Right lobe of liver (tissue), 6 donors: Measurements from ENCODE around the gene RUFY2. TPM values are rescaled to one million over a fixed set of nuclear protein-coding genes. Genes with fewer than 3 reads are reported as not detected.

Experiments
- ATAC-seq, 4 donors: fragments of 200-7000 bp; cut with Tn5 transposase; one replicate each; pipeline ENCODE4 v1.9.1; 2020; ENCODE audit warnings: mild to moderate bottlenecking in 4 of 4, moderate library complexity in 4 of 4
- DNase-seq, 3 donors: peaks; one replicate each; pipeline ENCODE4 v3.0.0-alpha.2; 2020
- H3K27ac ChIP-seq, 3 donors: fragments of 200-600 bp; one replicate each; pipeline ENCODE4 v1.8.0; 2022
- H3K27me3 ChIP-seq, 2 donors: fragments of 200-600 bp; one replicate each; pipeline ENCODE4 v1.8.0; 2022
- H3K36me3 ChIP-seq, 4 donors: fragments of 200-600 bp; sonication (generic) in 1 of 4; one replicate each; pipeline versions ENCODE4 v1.5.1 to v1.8.0; 2017 to 2022; ENCODE audit warnings: control low read depth in 1 of 4
- H3K4me1 ChIP-seq, 4 donors: fragments of 200-600 bp; sonication (generic) in 1 of 4; one replicate each; pipeline versions ENCODE4 v1.5.1 to v1.8.0; 2017 to 2022; ENCODE audit warnings: control low read depth in 1 of 4
- H3K4me3 ChIP-seq, 3 donors: fragments of 200-600 bp; one replicate each; pipeline ENCODE4 v1.8.0; 2022
- H3K9me3 ChIP-seq, 4 donors: fragments of 200-600 bp; sonication (generic) in 1 of 4; one replicate each; pipeline versions ENCODE4 v1.5.1 to v1.8.0; 2017 to 2022; ENCODE audit warnings: control low read depth in 1 of 4
- POLR2A ChIP-seq: fragments of 450-650 bp; IDR thresholded peaks from one replicate; pipeline ENCODE4 v1.6.1; 2017; ENCODE audit warnings: antibody characterized with exemption, mild to moderate bottlenecking
- WGBS: methylation state at CpG from one replicate; pipeline ENCODE4 v1.1.6; 2018; ENCODE audit warnings: low coverage, low lambda C conversion rate; ENCODE audit not compliant: insufficient coverage; ENCODE audit errors: missing lambda C conversion rate; 5-methylcytosine and 5-hydroxymethylcytosine counted together
- intact Hi-C, 2 donors: fragments of 100-400 bp; cut with DNase I; formaldehyde crosslinking; loops; one replicate each; pipeline versions ENCODE4 v1.11.2 to v1.14.1; 2022
- total RNA-seq, 6 experiments: library from RNA; depleted of rRNA in 2 of 6; stranded (reverse); fragments of >200 nt in 2 of 6; fragmentation: NEBNext Ultra II Directional in 3 of 6; extraction: Animal tissue kit (Norgen Biotek cat#: 25700) in 3 of 6; gene quantifications; one replicate each; pipeline versions ENCODE4 v1.1.0 to v1.2.4, GENCODE V29; 2016 to 2023
- TF ChIP-seq, protein P1 (sequence below), 4 donors: fragments of 200-600 bp in 3 of 4; fragments of 450-650 bp in 1 of 4; IDR thresholded peaks; one replicate each; pipeline versions ENCODE4 v1.5.1 to v1.8.0; 2016 to 2022; ENCODE audit warnings: antibody characterized with exemption in 4 of 4, mild to moderate bottlenecking in 2 of 4
- donor health status: DM: no; HTN: yes; CAD: no.
- donor health status: DM: no; HTN: no; CAD: no.
- donor health status: DM: no; HTN: no; CAD: no.
- donor health status: DM: no; HTN: yes; CAD: no.
- donor health status: DM: no; HTN: yes; CAD: no.

The RUFY2 gene
- total RNA-seq, 6 experiments from 2014 or later: 4.7 to 9.0 (median 5.6) TPM

DNA sequence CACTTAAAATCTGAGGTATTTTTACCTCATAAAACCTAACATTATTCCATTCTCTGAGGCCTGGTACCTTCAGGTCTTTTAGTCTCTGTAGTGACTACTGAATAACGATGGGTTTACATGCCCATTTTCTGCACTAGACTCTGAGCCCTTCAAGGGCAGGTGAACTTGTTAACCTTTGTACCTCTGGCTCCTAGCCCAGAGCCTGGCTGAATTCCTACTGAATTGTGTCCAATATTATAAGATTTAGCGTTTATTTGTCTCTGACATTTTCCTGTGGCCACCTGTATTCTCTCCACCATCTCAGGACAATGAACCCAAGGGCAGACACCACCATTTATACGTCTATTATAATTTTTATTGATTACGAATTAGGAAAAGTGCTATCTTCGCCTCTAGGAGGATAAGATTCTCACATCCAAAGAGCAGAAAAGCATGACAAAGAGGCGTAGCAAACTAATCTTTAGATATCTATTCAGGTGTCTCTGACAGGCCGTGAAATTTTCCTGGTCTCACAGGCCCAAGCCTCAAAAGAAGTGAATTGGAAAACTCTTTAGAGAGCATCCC, 103.1 kb downstream of the RUFY2 start:
- peaks cover 0 to 42% (median 9%) of the 10 kb centered on the region in 4 donors for H3K4me1 ChIP-seq
- DNase-seq (peak in 2 of 3 donors; percentile 48 to 87), ATAC-seq (peak; percentile 73 to 84 (median 74))
- WGBS: 18% methylated on average over 7 of the region's 7 CpGs
- intact Hi-C loops: no loop called here
- TF ChIP-seq, protein P1, sequence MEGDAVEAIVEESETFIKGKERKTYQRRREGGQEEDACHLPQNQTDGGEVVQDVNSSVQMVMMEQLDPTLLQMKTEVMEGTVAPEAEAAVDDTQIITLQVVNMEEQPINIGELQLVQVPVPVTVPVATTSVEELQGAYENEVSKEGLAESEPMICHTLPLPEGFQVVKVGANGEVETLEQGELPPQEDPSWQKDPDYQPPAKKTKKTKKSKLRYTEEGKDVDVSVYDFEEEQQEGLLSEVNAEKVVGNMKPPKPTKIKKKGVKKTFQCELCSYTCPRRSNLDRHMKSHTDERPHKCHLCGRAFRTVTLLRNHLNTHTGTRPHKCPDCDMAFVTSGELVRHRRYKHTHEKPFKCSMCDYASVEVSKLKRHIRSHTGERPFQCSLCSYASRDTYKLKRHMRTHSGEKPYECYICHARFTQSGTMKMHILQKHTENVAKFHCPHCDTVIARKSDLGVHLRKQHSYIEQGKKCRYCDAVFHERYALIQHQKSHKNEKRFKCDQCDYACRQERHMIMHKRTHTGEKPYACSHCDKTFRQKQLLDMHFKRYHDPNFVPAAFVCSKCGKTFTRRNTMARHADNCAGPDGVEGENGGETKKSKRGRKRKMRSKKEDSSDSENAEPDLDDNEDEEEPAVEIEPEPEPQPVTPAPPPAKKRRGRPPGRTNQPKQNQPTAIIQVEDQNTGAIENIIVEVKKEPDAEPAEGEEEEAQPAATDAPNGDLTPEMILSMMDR (IDR thresholded peaks at IDR 0.05): no peak
- no peaks in the 10 kb centered on the region for H3K36me3 ChIP-seq
- H3K4me3 ChIP-seq: peak overlapping the region in 2 of 3 donors; percentile 62 to 63
- peak overlapping the region in 2 of 3 donors; percentile 45 to 93 for H3K27ac ChIP-seq
- no peaks in the 10 kb centered on the region for H3K9me3 ChIP-seq
- H3K27me3 ChIP-seq: no peaks in the 10 kb centered on the region

DNA sequence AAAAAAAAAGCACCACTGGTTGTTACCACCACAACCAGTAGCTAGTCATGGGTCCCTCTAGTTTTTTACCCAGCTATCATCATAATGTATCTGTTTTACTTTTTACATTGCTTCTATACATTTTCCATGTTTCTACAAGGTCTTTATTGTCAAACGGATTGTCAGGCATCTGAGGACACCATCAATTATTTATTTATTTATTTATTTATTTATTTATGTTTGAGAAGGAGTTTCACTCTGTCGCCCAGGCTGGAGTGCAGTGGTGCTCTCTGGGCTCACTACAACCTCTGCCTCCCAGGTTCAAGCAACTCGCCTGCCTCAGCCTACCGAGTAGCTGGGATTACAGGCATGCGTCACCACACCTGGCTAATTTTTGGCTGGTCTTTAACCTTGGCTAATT, 104.2 kb downstream of the RUFY2 start:
- no peak overlapping the region for H3K4me3 ChIP-seq
- ATAC-seq (no peak), DNase-seq (no peak)
- TF ChIP-seq POLR2A: no peak
- TF ChIP-seq, protein P1 (IDR thresholded peaks at IDR 0.05): no peak
- H3K36me3 ChIP-seq: no peaks in the 10 kb centered on the region
- intact Hi-C loops: no loop called here
- peak overlapping the region in 1 of 3 donors; percentile 93 for H3K27ac ChIP-seq
- no peaks in the 10 kb centered on the region for H3K27me3 ChIP-seq
- WGBS: 32% methylated on average over 5 of the region's 5 CpGs
- H3K4me1 ChIP-seq: peaks cover 0 to 44% (median 9%) of the 10 kb centered on the region in 4 donors
- H3K9me3 ChIP-seq: no peaks in the 10 kb centered on the region

DNA sequence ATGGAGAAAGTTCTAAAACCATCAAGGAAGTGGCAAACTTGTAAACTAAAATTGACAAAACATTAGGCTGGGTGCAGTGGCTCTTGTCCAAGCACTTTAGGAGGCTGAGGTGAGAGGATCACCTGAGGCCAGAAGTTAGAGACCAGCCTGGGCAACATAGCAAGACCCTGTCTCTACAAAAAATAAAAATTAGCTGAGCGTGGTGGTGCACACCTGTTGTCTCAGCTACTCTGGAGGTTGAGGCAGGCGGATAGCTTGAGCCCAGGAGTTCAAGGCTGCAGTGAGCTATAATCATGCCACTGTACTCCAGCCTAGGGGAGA, 104.6 kb downstream of the RUFY2 start:
- ATAC-seq: no peak
- Histone ChIP-seq H3K36me3 (no peaks in the 10 kb centered on the region), H3K4me3 (no peak overlapping the region), H3K4me1 (peaks cover 0 to 47% (median 9%) of the 10 kb centered on the region in 4 donors), H3K27me3 (no peaks in the 10 kb centered on the region), H3K9me3 (no peaks in the 10 kb centered on the region), H3K27ac (peak overlapping the region in 2 of 3 donors; percentile 65 to 93)
- DNase-seq: no peak
- TF ChIP-seq, protein P1 (IDR thresholded peaks at IDR 0.05): no peak
- no peak for TF ChIP-seq POLR2A
- intact Hi-C loops: no loop called here
- WGBS: 51% methylated on average over 2 of the region's 2 CpGs

DNA sequence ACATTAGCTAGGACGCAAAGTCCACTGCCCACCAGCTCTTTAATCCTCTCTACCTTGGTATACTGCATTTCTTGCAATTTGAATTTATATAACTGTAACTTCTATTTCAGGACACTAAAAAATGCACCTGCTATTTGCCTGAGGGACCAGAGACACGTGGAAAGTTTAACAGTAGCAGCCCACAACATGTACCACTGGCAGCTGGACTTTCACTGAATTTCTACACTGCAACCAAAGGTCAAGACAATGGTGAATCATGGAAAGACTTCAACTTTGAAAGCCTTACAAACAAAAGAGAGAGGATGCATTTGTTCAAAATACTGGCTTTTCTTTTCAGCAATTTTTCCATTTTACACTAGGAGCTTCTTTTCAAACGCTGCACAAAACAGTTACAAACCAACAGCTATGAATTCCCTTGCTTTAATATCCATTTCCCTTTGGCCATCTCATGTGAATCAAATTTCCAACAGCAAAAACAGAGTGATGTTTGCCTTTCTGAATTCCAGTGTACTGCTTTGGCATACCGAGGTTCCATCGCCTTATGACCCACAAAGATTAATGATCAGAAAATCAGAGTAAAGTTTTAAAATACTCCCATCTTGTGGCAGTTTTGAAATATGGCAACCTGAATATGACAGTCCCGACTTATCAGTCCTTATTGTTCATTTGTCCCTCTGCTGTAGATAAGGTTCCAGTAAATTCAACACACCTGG, 105.1 kb downstream of the RUFY2 start:
- WGBS: 34% methylated on average over 6 of the region's 6 CpGs
- no peaks in the 10 kb centered on the region for H3K36me3 ChIP-seq
- no peaks in the 10 kb centered on the region for H3K9me3 ChIP-seq
- peaks cover 0 to 47% (median 9%) of the 10 kb centered on the region in 4 donors for H3K4me1 ChIP-seq
- DNase-seq (no peak), ATAC-seq (peak; percentile 33 to 62 (median 45))
- TF ChIP-seq, protein P1 (IDR thresholded peaks at IDR 0.05): peak; percentile 51 to 56 (median 54)
- TF ChIP-seq POLR2A: no peak
- H3K27ac ChIP-seq: peak overlapping the region in 2 of 3 donors; percentile 65 to 93
- no peaks in the 10 kb centered on the region for H3K27me3 ChIP-seq
- H3K4me3 ChIP-seq: no peak overlapping the region
- intact Hi-C loops: no loop called here
